HCT116 (cell line): Measurements from ENCODE around the gene SALL4.

ENCODE experiments used
- EZH2 ChIP-seq: fragments of 200-600 bp; sonication (generic); IDR thresholded peaks from 2 replicates; pipeline ENCODE4 v1.6.1; 2017; ENCODE audit warnings: antibody characterized with exemption, mixed run types
- FOSL1 ChIP-seq: IDR thresholded peaks from 2 replicates; pipeline ENCODE4 v1.6.1; 2012; ENCODE audit warnings: low read depth
- JUND ChIP-seq: IDR thresholded peaks from 2 replicates; pipeline ENCODE4 v1.6.1; 2012
- POLR2A ChIP-seq: IDR thresholded peaks from 2 replicates; pipeline ENCODE4 v1.7.0; 2011; ENCODE audit warnings: borderline replicate concordance; ENCODE audit not compliant: insufficient read depth, insufficient read length; ENCODE audit errors: extremely low read depth
- RAD21 ChIP-seq: IDR thresholded peaks from 2 replicates; pipeline ENCODE4 v1.6.1; 2012; ENCODE audit warnings: low read depth, mild to moderate bottlenecking
- YY1 ChIP-seq: IDR thresholded peaks from 2 replicates; pipeline ENCODE4 v1.6.1; 2011; ENCODE audit warnings: low read length, low read depth, moderate library complexity, mild to moderate bottlenecking; ENCODE audit not compliant: insufficient replicate concordance; ENCODE audit errors: extremely low read depth
- TF ChIP-seq, protein P1 (sequence below), 3 experiments: fragments of 200-600 bp in 1 of 3; sonication (generic) in 1 of 3; IDR thresholded peaks in 2 of 3; conservative IDR thresholded peaks in 1 of 3; 2 replicates each; pipeline ENCODE4 v1.5.1; 2012 to 2017; ENCODE audit warnings: low read depth in 2 of 3, low read length in 2 of 3, antibody characterized with exemption in 1 of 3, borderline replicate concordance in 1 of 3, control low read depth in 1 of 3, mild to moderate bottlenecking in 1 of 3, mixed read lengths in 1 of 3, mixed run types in 1 of 3, moderate library complexity in 1 of 3; ENCODE audit not compliant: insufficient read depth in 1 of 3

DNA sequence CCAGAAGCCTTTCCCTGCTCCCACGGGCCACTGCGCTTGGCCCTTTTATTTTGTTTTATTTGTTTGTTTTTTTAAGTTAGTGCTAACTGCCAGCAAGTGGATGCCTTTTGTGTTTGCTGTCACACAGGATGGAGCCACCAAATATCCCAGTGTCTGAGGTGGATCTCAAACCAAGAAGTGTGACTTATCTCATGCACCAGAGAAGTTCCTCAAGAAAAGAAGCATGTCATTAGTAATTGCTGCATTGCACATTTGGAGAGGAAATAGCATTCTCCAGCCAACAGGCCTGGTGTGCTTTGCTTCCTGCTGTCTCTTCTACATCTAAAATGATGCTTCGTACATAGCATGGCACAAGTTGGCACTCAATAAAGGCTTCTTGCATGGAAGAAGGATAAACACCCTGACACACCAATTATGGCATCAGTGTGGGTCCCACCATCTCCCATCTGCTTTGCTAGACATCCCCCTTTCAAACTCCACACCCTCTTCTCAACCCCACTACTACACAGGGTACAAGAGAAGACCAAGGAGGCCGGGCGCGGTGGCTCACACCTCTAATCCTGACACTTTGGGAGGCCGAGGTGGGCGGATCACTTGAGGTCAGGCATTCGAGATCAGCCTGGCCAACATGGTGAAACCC is 32.2 kb downstream of the SALL4 start:
- TF ChIP-seq POLR2A (no peak), JUND (no peak), FOSL1 (no peak), RAD21 (no peak), EZH2 (no peak), YY1 (no peak)
- TF ChIP-seq, protein P1, sequence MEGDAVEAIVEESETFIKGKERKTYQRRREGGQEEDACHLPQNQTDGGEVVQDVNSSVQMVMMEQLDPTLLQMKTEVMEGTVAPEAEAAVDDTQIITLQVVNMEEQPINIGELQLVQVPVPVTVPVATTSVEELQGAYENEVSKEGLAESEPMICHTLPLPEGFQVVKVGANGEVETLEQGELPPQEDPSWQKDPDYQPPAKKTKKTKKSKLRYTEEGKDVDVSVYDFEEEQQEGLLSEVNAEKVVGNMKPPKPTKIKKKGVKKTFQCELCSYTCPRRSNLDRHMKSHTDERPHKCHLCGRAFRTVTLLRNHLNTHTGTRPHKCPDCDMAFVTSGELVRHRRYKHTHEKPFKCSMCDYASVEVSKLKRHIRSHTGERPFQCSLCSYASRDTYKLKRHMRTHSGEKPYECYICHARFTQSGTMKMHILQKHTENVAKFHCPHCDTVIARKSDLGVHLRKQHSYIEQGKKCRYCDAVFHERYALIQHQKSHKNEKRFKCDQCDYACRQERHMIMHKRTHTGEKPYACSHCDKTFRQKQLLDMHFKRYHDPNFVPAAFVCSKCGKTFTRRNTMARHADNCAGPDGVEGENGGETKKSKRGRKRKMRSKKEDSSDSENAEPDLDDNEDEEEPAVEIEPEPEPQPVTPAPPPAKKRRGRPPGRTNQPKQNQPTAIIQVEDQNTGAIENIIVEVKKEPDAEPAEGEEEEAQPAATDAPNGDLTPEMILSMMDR (IDR thresholded peaks at IDR 0.05 in 2 of 3, conservative IDR thresholded peaks at IDR 0.05 in 1 of 3; ENCODE audit: borderline replicate concordance in 1 of 3, insufficient read depth in 1 of 3, low read depth in 2 of 3, low read length in 2 of 3): no peak
